ENCODE results near the gene FITM1.

FITM1 gene, protein sequence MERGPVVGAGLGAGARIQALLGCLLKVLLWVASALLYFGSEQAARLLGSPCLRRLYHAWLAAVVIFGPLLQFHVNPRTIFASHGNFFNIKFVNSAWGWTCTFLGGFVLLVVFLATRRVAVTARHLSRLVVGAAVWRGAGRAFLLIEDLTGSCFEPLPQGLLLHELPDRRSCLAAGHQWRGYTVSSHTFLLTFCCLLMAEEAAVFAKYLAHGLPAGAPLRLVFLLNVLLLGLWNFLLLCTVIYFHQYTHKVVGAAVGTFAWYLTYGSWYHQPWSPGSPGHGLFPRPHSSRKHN

DNA sequence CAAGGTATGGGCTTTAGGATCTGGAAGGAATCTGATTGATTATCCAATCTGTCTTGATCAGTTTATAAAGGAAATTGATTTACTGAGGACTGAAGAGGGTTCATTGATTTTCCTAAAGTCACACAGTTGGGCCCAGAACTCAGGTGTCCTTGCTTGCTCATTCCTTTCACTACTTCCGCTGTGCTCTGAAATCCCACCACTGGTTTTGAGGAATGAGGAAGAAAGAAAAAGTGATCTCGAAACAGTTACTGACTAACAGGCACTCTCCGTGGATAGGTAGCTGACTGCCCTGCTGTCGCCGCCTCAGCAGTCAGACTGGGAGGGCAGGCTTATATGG lies at the start of gene FITM1:
Gene FITM1 (plus strand): TSS at position 280 of the 337 bp plus-strand sequence. CDS start 905 bp downstream, outside the sequence.
- DNase-seq (ENCODE audit: low read depth), result no peak

GRCh38 chr14:24080888-24081738 lies 49.3 kb upstream of the FITM1 start:
- no peak for DNase-seq (ENCODE audit: low read depth)

DNA sequence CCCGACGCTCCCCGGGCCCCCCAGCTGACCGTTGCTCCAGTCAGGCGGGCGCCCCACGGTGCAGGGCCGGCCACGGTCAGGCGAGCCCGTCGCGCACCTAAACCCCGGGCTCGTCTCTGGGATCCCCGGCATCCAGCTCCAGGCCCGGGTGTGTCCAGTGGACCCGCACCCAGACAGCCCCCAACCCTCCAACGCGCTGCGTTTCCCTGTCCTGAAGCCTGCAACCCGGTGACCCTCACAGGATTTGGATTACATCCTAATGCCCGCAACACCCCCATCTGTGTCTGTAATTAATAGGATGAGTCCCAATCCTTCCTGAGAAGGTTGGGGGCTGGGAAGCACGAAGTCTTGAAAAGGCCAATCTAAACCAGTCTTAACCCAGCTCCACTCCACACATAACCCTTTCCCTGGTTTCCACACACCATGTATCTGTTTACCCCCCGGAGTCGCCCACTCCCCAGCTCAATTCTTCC lies 48.7 kb upstream of the FITM1 start:
- no peak for DNase-seq (ENCODE audit: low read depth)

GRCh38 chr14:24082411-24083080 lies 47.9 kb upstream of the FITM1 start:
- no peak for DNase-seq (ENCODE audit: low read depth)

DNA sequence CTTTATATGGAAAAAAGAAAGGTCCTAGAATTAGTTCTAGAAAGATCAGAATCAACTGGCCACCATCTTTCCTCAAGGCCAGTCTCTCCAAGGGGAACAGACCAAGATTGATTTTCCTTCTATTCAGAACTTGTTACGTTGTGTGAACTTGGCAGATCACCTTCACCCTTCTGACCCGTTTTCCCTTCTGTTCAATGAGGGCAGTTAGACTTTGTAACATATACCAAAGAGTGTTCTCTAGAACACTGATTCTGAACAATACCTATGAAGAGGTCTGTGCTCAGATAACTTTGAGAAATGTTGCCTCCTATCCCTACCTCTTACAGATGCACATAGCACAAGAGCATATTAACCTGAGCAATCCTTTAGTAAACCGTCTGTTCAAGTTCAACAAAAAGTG lies 47.0 kb upstream of the FITM1 start:
- DNase-seq (ENCODE audit: low read depth), result no peak

DNA sequence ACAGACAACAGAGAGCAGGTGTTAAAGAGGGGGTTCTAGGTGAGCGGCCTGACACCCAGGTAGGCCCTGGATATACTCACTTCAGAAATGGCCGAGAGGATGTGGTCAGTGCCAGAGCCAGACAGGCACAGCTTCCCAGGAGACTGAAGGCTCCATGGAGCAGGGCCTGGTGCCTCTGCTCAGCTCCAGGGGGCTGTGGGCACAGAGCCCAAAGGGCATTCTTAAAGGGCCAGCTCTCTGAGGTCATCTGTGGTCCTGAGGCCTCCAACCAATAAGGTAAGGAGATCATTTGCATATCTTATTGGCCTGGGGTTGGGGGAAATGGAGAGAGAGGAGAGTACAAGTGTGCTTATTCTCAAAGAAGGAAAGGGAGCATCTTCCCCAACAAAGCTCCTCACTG lies 46.0 kb upstream of the FITM1 start:
- no peak for DNase-seq (ENCODE audit: low read depth)

GRCh38 chr14:24085215-24085614 lies 45.2 kb upstream of the FITM1 start:
- DNase-seq (ENCODE audit: low read depth), result no peak

GRCh38 chr14:24086193-24086955 lies 44.1 kb upstream of the FITM1 start:
- no peak for DNase-seq (ENCODE audit: low read depth)

GRCh38 chr14:24087004-24087403 lies 43.5 kb upstream of the FITM1 start:
- DNase-seq (ENCODE audit: low read depth), result no peak

- no peak for DNase-seq (ENCODE audit: low read depth)
Measured at GRCh38 chr14:24088095-24088494, 42.4 kb upstream of the FITM1 start.

- no peak for DNase-seq (ENCODE audit: low read depth)
Measured at GRCh38 chr14:24089890-24090289, 40.6 kb upstream of the FITM1 start.

GRCh38 chr14:24092110-24092504 lies 38.4 kb upstream of the FITM1 start:
- DNase-seq (ENCODE audit: low read depth), result no peak

GRCh38 chr14:24092505-24093206 lies 37.8 kb upstream of the FITM1 start:
- peak; percentile 69 for DNase-seq (ENCODE audit: low read depth)

- DNase-seq (ENCODE audit: low read depth), result no peak
Measured at GRCh38 chr14:24093207-24093900, 37.1 kb upstream of the FITM1 start.

DNA sequence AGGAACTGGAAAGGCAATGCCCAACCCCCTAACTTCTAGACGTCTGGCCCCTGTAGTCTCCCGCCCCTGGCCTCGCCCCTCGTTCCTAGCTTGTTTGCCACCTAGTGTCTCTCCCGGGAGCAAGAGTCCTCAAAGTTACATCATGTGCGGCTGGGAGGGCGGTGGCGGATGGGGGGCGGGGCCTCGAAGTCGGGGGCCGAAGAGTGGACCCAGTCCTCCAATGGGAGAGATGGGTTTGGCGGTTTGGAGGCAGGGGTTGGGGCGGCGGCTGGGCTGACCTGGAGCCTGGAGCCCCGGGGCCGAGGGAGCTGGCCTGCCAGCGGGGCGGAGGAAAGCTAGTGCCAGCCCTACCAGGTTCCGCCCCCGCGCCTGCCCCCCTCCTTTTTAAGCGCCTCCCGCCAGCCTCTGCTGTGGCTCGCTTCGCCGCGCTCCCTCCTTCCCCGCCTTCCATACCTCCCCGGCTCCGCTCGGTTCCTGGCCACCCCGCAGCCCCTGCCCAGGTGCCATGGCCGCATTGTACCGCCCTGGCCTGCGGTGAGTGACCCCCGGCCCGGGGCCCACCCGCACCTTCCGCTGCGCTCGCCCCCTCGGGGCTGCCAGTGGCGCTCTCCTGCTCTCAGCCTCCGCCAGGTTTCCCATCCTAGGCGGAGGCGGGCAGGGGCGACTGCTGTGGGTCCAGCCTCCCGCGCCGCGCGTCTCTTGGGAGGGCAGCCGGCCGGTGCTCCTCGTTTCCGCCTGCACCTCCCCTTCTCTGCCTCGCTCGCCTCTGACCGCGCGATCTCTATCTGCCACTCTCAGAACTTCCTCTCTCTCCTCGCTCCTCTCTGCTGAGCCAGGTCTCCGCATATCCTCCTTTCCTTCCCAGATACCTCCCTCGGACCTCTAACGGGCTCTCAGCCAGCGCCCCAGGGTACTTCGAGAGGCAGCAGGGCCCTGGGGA lies 36.3 kb upstream of the FITM1 start, which contains the start of gene PCK2:
Gene PCK2 (plus strand): TSS at position 411 of the 940 bp plus-strand sequence. CDS start 95 bp downstream, at position 506.
- DNase-seq (ENCODE audit: low read depth), result peak; percentile 95

DNA sequence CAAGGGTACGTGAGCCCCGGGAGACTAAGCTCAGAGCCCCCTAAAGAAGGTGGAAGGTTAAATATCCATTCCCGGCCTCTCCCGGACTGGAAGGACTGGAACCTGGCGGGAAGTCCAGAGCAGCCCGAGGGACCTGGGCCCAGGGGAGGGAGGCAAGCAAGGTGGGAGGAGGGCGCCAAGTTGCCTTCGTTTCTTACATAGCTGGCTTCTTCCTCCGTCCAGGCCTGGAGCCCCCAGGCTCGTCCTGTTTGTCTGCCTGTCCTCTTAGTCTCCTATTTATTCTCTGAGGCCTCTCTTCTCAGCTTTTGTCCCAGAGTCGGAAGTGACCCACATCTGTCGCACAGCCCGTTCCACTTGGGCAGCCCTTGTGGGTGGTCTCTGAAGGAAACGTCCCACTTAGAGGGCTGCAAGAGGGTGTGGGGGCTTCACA lies 35.6 kb upstream of the FITM1 start:
- no peak for DNase-seq (ENCODE audit: low read depth)

- DNase-seq (ENCODE audit: low read depth), result peak; percentile 48
Measured at GRCh38 chr14:24095271-24096068, 35.0 kb upstream of the FITM1 start.

DNA sequence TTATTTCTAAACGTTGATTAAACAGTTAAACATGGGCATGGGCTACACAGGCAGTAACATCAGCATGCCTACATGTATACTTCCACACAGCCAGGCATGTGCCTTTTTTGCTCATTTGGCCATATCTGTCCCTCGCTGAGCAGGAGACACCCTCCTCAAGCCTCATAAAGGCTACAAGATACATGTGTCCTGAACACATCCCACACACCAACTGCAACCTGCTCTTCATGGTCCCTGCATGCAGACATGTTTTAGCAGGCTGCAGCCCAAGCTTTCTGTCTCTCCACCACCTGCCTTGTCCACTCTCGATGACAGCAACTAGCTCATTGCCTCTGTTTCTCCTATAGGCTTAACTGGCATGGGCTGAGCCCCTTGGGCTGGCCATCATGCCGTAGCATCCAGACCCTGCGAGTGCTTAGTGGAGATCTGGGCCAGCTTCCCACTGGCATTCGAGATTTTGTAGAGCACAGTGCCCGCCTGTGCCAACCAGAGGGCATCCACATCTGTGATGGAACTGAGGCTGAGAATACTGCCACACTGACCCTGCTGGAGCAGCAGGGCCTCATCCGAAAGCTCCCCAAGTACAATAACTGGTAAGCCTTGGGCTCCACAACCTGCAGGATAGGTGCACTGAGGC lies 33.8 kb upstream of the FITM1 start:
- DNase-seq (ENCODE audit: low read depth), result no peak
